HL-60 (cell line): Measurements from ENCODE around the gene SSPN.

ENCODE experiments used
- DNase-seq, 2 experiments: peaks; one replicate each; pipeline ENCODE4 v3.0.0-alpha.2; 2010 to 2020; ENCODE audit warnings: low read depth in 1 of 2, low spot score in 1 of 2
- H3K27ac ChIP-seq: fragments of 250-450 bp; sonication (Bioruptor Pico); replicated peaks from 2 replicates; pipeline ENCODE4 v1.5.1; 2020; ENCODE audit warnings: mild to moderate bottlenecking, moderate library complexity
- H3K27me3 ChIP-seq: fragments of 250-450 bp; sonication (Bioruptor Pico); 2 replicates; pipeline ENCODE4 v1.5.1; 2021; ENCODE audit warnings: mild to moderate bottlenecking, moderate library complexity; ENCODE audit not compliant: insufficient read depth, poor library complexity, severe bottlenecking
- H3K4me3 ChIP-seq: replicated peaks from 2 replicates; pipeline ENCODE4 v1.5.1; 2011; ENCODE audit warnings: mild to moderate bottlenecking, control low read depth, low read length; ENCODE audit not compliant: insufficient read depth
- GABPA ChIP-seq: IDR thresholded peaks from 2 replicates; pipeline ENCODE4 v1.6.1; 2012; ENCODE audit warnings: low read depth
- POLR2AphosphoS5 ChIP-seq: IDR thresholded peaks from 2 replicates; pipeline ENCODE4 v1.6.1; 2012; ENCODE audit warnings: low read depth
- SPI1 ChIP-seq: IDR thresholded peaks from 2 replicates; pipeline ENCODE4 v1.6.1; 2012; ENCODE audit warnings: low read depth, mild to moderate bottlenecking, borderline replicate concordance
- TF ChIP-seq, protein P1 (sequence below): IDR thresholded peaks from 2 replicates; pipeline ENCODE4 v1.6.1; 2012; ENCODE audit warnings: low read depth; ENCODE audit not compliant: insufficient replicate concordance
- TF ChIP-seq, protein P2 (sequence below): IDR thresholded peaks from one replicate; pipeline ENCODE4 v1.5.1; 2011; ENCODE audit warnings: low read length, control low read depth, inconsistent platforms; ENCODE audit not compliant: insufficient read depth

SSPN gene

DNA sequence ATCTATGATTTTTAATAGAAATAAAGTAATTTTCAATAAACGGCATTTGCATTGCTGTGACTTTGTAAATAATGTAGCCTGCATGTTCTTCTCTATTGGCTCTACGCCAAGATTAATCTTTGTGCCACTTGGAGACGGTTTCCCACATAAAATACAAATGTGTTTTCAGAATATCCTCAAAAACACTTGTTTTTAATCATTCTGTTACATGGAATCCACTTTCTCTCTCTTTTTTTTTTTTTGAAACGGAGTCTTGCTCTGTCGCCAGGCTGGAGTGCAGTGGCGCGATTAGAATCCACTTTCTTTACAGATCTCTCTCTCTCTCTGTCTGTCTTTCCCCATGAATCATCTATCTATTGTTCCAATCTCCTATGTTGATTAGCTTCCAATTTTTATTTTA is 22.8 kb upstream of the SSPN start:
- TF ChIP-seq POLR2AphosphoS5 (no peak), GABPA (no peak), SPI1 (no peak)
- TF ChIP-seq, protein P1, sequence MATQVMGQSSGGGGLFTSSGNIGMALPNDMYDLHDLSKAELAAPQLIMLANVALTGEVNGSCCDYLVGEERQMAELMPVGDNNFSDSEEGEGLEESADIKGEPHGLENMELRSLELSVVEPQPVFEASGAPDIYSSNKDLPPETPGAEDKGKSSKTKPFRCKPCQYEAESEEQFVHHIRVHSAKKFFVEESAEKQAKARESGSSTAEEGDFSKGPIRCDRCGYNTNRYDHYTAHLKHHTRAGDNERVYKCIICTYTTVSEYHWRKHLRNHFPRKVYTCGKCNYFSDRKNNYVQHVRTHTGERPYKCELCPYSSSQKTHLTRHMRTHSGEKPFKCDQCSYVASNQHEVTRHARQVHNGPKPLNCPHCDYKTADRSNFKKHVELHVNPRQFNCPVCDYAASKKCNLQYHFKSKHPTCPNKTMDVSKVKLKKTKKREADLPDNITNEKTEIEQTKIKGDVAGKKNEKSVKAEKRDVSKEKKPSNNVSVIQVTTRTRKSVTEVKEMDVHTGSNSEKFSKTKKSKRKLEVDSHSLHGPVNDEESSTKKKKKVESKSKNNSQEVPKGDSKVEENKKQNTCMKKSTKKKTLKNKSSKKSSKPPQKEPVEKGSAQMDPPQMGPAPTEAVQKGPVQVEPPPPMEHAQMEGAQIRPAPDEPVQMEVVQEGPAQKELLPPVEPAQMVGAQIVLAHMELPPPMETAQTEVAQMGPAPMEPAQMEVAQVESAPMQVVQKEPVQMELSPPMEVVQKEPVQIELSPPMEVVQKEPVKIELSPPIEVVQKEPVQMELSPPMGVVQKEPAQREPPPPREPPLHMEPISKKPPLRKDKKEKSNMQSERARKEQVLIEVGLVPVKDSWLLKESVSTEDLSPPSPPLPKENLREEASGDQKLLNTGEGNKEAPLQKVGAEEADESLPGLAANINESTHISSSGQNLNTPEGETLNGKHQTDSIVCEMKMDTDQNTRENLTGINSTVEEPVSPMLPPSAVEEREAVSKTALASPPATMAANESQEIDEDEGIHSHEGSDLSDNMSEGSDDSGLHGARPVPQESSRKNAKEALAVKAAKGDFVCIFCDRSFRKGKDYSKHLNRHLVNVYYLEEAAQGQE, result no peak
- TF ChIP-seq, protein P2, sequence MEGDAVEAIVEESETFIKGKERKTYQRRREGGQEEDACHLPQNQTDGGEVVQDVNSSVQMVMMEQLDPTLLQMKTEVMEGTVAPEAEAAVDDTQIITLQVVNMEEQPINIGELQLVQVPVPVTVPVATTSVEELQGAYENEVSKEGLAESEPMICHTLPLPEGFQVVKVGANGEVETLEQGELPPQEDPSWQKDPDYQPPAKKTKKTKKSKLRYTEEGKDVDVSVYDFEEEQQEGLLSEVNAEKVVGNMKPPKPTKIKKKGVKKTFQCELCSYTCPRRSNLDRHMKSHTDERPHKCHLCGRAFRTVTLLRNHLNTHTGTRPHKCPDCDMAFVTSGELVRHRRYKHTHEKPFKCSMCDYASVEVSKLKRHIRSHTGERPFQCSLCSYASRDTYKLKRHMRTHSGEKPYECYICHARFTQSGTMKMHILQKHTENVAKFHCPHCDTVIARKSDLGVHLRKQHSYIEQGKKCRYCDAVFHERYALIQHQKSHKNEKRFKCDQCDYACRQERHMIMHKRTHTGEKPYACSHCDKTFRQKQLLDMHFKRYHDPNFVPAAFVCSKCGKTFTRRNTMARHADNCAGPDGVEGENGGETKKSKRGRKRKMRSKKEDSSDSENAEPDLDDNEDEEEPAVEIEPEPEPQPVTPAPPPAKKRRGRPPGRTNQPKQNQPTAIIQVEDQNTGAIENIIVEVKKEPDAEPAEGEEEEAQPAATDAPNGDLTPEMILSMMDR, result no peak
- DNase-seq, result no peak
- Histone ChIP-seq H3K4me3 (no peak overlapping the region), H3K27me3 (no peaks in the 10 kb centered on the region), H3K27ac (no peak overlapping the region)

DNA sequence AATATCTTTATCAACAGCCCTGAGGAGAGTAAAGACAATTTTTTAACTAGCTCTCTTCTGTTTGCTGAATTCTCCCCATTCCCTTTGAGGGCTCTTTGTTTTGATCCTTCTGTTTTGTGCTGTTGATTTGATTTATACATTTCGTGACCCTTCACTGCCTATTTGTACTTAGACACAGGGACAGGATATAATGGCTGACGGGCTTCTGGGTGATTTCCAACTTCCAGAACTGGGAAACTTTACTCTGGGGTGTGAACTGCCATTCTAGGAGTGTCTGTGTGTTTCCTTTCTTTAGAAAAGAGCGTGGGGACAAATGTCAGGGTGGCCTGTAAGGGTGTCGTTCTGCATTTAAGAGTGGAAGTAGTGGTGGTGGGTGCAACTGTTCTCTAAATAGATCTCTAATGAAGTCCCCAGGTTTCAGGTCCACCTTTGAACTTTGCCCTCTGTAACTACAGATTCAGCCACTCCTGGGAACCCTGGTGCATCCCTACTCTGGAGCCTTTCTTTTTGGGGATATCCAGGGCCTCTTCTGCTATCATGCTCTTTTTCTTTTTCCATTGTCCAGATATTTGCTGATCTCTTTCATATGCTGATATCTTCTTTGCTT is 22.3 kb upstream of the SSPN start:
- H3K4me3 ChIP-seq, result no peak overlapping the region
- no peaks in the 10 kb centered on the region for H3K27me3 ChIP-seq
- H3K27ac ChIP-seq, result no peak overlapping the region
- TF ChIP-seq, protein P1, result no peak
- TF ChIP-seq GABPA, result no peak
- TF ChIP-seq, protein P2, result no peak
- no peak for TF ChIP-seq POLR2AphosphoS5
- TF ChIP-seq SPI1, result no peak
- no peak for DNase-seq

DNA sequence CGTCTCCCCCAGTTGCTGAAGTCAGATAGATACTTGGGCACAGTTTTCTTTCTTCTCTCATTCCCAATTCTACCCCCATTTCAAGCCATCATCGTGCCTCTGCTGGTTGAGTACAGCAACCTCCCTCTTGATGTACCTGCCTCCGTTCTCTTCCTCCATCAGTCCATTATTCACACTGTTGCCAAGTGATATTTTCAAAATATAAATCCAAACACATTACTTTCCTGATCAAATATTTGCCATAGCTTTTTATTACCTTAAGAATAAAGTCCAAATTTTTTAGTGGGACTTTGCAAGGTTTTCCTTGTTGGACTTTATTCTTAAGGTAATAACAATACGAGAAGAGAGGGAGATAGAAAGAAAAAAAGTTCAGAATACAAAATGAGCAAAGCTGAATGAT is 18.6 kb upstream of the SSPN start:
- H3K27me3 ChIP-seq, result no peaks in the 10 kb centered on the region
- TF ChIP-seq SPI1 (no peak), POLR2AphosphoS5 (no peak), GABPA (no peak)
- TF ChIP-seq, protein P2, result no peak
- TF ChIP-seq, protein P1, result no peak
- DNase-seq, result no peak
- H3K27ac ChIP-seq, result no peak overlapping the region
- H3K4me3 ChIP-seq, result no peak overlapping the region
